Measurements from ENCODE around the gene OR6S1.
A peak's percentile ranks its signal among the peaks of the same experiment; 100 is the strongest.

OR6S1 gene

GRCh38 chr14:20680363-20680762 lies 38.9 kb upstream of the OR6S1 start:
- no peaks in the 10 kb centered on the region for H3K79me2 ChIP-seq (ENCODE audit: control insufficient read depth, low read length)
- H3K4me3 ChIP-seq (ENCODE audit: low read length), result peak overlapping the region; percentile 96
- TF ChIP-seq CTCF (IDR thresholded peaks at IDR 0.05; ENCODE audit: low read depth, low read length, poor library complexity, severe bottlenecking) (no peak), EZH2phosphoT487 (IDR thresholded peaks at IDR 0.05; ENCODE audit: borderline replicate concordance, low read length) (no peak)
- no peaks in the 10 kb centered on the region for H3K9me3 ChIP-seq (ENCODE audit: control insufficient read depth, insufficient read depth, low read length)
- peaks cover 44% of the 10 kb centered on the region for H3K4me1 ChIP-seq (ENCODE audit: control insufficient read depth, low read length)
- peaks cover 14% of the 10 kb centered on the region for H3K27me3 ChIP-seq (ENCODE audit: control insufficient read depth, low read length)
- H3K36me3 ChIP-seq (ENCODE audit: control insufficient read depth, low read length), result no peaks in the 10 kb centered on the region
- H3K27ac ChIP-seq (ENCODE audit: low read depth, low read length), result 0 out of 2 replicates have a peak overlapping the region, but pooled peaks have one; percentile 76
- H4K20me1 ChIP-seq (ENCODE audit: control insufficient read depth, insufficient read depth, low read depth, low read length), result no peaks in the 10 kb centered on the region
- peak overlapping the region; percentile 95 for H3K4me2 ChIP-seq (ENCODE audit: low read length)
- H3F3A ChIP-seq (ENCODE audit: control insufficient read depth, insufficient read depth), result peaks cover 31% of the 10 kb centered on the region
- H3K9me2 ChIP-seq (replicated peaks; ENCODE audit: control insufficient read depth, low read length), result no peaks in the 10 kb centered on the region

- TF ChIP-seq EZH2phosphoT487 (IDR thresholded peaks at IDR 0.05; ENCODE audit: borderline replicate concordance, low read length) (no peak), CTCF (IDR thresholded peaks at IDR 0.05; ENCODE audit: low read depth, low read length, poor library complexity, severe bottlenecking) (no peak)
- no peaks in the 10 kb centered on the region for H3K79me2 ChIP-seq (ENCODE audit: control insufficient read depth, low read length)
- H4K20me1 ChIP-seq (ENCODE audit: control insufficient read depth, insufficient read depth, low read depth, low read length), result no peaks in the 10 kb centered on the region
- H3K4me2 ChIP-seq (ENCODE audit: low read length), result peak overlapping the region; percentile 95
- peaks cover 31% of the 10 kb centered on the region for H3F3A ChIP-seq (ENCODE audit: control insufficient read depth, insufficient read depth)
- no peaks in the 10 kb centered on the region for H3K36me3 ChIP-seq (ENCODE audit: control insufficient read depth, low read length)
- H3K27ac ChIP-seq (ENCODE audit: low read depth, low read length), result no peak overlapping the region
- H3K4me3 ChIP-seq (ENCODE audit: low read length), result peak overlapping the region; percentile 96
- peaks cover 42% of the 10 kb centered on the region for H3K4me1 ChIP-seq (ENCODE audit: control insufficient read depth, low read length)
- H3K9me3 ChIP-seq (ENCODE audit: control insufficient read depth, insufficient read depth, low read length), result no peaks in the 10 kb centered on the region
- H3K9me2 ChIP-seq (replicated peaks; ENCODE audit: control insufficient read depth, low read length), result no peaks in the 10 kb centered on the region
- H3K27me3 ChIP-seq (ENCODE audit: control insufficient read depth, low read length), result peaks cover 17% of the 10 kb centered on the region
Measured at GRCh38 chr14:20679907-20680306, 38.4 kb upstream of the OR6S1 start.

GRCh38 chr14:20676072-20676471 lies 34.6 kb upstream of the OR6S1 start:
- H3K4me1 ChIP-seq (ENCODE audit: control insufficient read depth, low read length), result peaks cover 16% of the 10 kb centered on the region
- no peaks in the 10 kb centered on the region for H4K20me1 ChIP-seq (ENCODE audit: control insufficient read depth, insufficient read depth, low read depth, low read length)
- no peaks in the 10 kb centered on the region for H3K9me3 ChIP-seq (ENCODE audit: control insufficient read depth, insufficient read depth, low read length)
- peaks cover 9% of the 10 kb centered on the region for H3F3A ChIP-seq (ENCODE audit: control insufficient read depth, insufficient read depth)
- no peak overlapping the region for H3K4me3 ChIP-seq (ENCODE audit: low read length)
- no peaks in the 10 kb centered on the region for H3K9me2 ChIP-seq (replicated peaks; ENCODE audit: control insufficient read depth, low read length)
- TF ChIP-seq EZH2phosphoT487 (IDR thresholded peaks at IDR 0.05; ENCODE audit: borderline replicate concordance, low read length) (no peak), CTCF (IDR thresholded peaks at IDR 0.05; ENCODE audit: low read depth, low read length, poor library complexity, severe bottlenecking) (no peak)
- H3K27ac ChIP-seq (ENCODE audit: low read depth, low read length), result no peak overlapping the region
- H3K4me2 ChIP-seq (ENCODE audit: low read length), result no peak overlapping the region
- H3K79me2 ChIP-seq (ENCODE audit: control insufficient read depth, low read length), result no peaks in the 10 kb centered on the region
- peaks cover 17% of the 10 kb centered on the region for H3K27me3 ChIP-seq (ENCODE audit: control insufficient read depth, low read length)
- H3K36me3 ChIP-seq (ENCODE audit: control insufficient read depth, low read length), result no peaks in the 10 kb centered on the region

Measured in DOHH2 (cell line).